Measurements from ENCODE around the gene CNOT6L. TPM values are rescaled to one million over a fixed set of nuclear protein-coding genes. Genes with fewer than 3 reads are reported as not detected.

The CNOT6L gene
- total and polyA plus RNA-seq, 2 of the 13 experiments (the other 11 are each of a cell fraction or from before 2014, with no cell fraction given) = 7.9 to 13.5 TPM

- no peak for TF ChIP-seq SKIL (CRISPR knock-in tag; IDR thresholded peaks at IDR 0.05; ENCODE audit: borderline replicate concordance)
- no peak for TF ChIP-seq TRIM22 (IDR thresholded peaks at IDR 0.05)
- TF ChIP-seq ZNF282 (IDR thresholded peaks at IDR 0.05; ENCODE audit: partially characterized antibody) = no peak
- TF ChIP-seq ZNF580 (CRISPR knock-in tag; IDR thresholded peaks at IDR 0.05; ENCODE audit: borderline replicate concordance, low read depth) = no peak
- TF ChIP-seq ZNF160 (CRISPR knock-in tag; IDR thresholded peaks at IDR 0.05) = no peak
- TF ChIP-seq PRPF4 (IDR thresholded peaks at IDR 0.05; ENCODE audit: low read depth, low read length, poor library complexity, severe bottlenecking) = no peak
- TF ChIP-seq ZEB1 (IDR thresholded peaks at IDR 0.05; ENCODE audit: insufficient replicate concordance, low read depth) = no peak
- no peak for TF ChIP-seq ATM (IDR thresholded peaks at IDR 0.05; ENCODE audit: borderline replicate concordance)
- TF ChIP-seq POLR2AphosphoS5 (IDR thresholded peaks at IDR 0.05; ENCODE audit: low read depth, low read length) = no peak
- peak; percentile 31; the same call in 1 of the 2 replicates for TF ChIP-seq ARID5B (CRISPR knock-in tag; IDR thresholded peaks at IDR 0.05)
- TF ChIP-seq BCLAF1 (IDR thresholded peaks at IDR 0.05) = no peak
- 0 out of 2 replicates have a peak, but pooled peaks have one; percentile 0 for TF ChIP-seq CEBPB (IDR thresholded peaks at IDR 0.05; ENCODE audit: borderline replicate concordance, low read depth, low read length)
- no peak for TF ChIP-seq MAFK (conservative IDR thresholded peaks at IDR 0.05 in 1 of 2, IDR thresholded peaks at IDR 0.05 in 1 of 2; ENCODE audit: low read length in 2 of 2)
- TF ChIP-seq ZNF34 (CRISPR knock-in tag; IDR thresholded peaks at IDR 0.05; ENCODE audit: borderline replicate concordance) = no peak
- no peak for TF ChIP-seq ZNF3 (CRISPR knock-in tag; IDR thresholded peaks at IDR 0.05)
- TF ChIP-seq ARID2 (CRISPR knock-in tag; IDR thresholded peaks at IDR 0.05; ENCODE audit: borderline replicate concordance) = no peak
- TF ChIP-seq MTA3 (CRISPR knock-in tag; IDR thresholded peaks at IDR 0.05) = no peak
- no peak for TF ChIP-seq HNRNPL (IDR thresholded peaks at IDR 0.05; ENCODE audit: low read depth, low read length)
- TF ChIP-seq AGO1 (IDR thresholded peaks at IDR 0.05; ENCODE audit: low read depth, low read length, poor library complexity, severe bottlenecking) = no peak
- no peak for TF ChIP-seq GATAD1 (CRISPR knock-in tag; IDR thresholded peaks at IDR 0.05)
These were observed 84.2 kb downstream of the CNOT6L start (continued) for GRCh38 chr4:77734928-77735327.
